ENCODE data around the gene TTN. TPM values are rescaled to one million over a fixed set of nuclear protein-coding genes. Genes with fewer than 3 reads are reported as not detected.

TTN gene
- total and polyA plus RNA-seq, 4 donors: 0.01 to 3.0 (median 0.80) TPM

GRCh38 chr2:178681081-178681480 is 126.1 kb downstream of the TTN start:
- TF ChIP-seq GABPA (IDR thresholded peaks at IDR 0.05 in 1 of 2, conservative IDR thresholded peaks at IDR 0.05 in 1 of 2) (no peak), TAF1 (conservative IDR thresholded peaks at IDR 0.05) (no peak), RAD21 (IDR thresholded peaks at IDR 0.05) (no peak), SP1 (IDR thresholded peaks at IDR 0.05) (no peak), YY1 (IDR thresholded peaks at IDR 0.05) (no peak), ZBTB33 (IDR thresholded peaks at IDR 0.05) (no peak), FOXA1 (IDR thresholded peaks at IDR 0.05) (no peak), MAX (IDR thresholded peaks at IDR 0.05) (no peak), EGR1 (IDR thresholded peaks at IDR 0.05; ENCODE audit: low read depth in 2 of 2) (no peak), HNF4A (conservative IDR thresholded peaks at IDR 0.05) (no peak), REST (IDR thresholded peaks at IDR 0.05) (no peak), CTCF (IDR thresholded peaks at IDR 0.05; ENCODE audit: low read depth, low read length, missing input control) (no peak), NR2F2 (IDR thresholded peaks at IDR 0.05) (no peak), JUND (IDR thresholded peaks at IDR 0.05) (no peak)
- TF ChIP-seq, protein P1, sequence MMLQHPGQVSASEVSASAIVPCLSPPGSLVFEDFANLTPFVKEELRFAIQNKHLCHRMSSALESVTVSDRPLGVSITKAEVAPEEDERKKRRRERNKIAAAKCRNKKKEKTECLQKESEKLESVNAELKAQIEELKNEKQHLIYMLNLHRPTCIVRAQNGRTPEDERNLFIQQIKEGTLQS (IDR thresholded peaks at IDR 0.05): no peak
- Histone ChIP-seq H3K9me3 (ENCODE audit: control insufficient read depth in 4 of 4, low read length in 3 of 4) (no peaks in the 10 kb centered on the region), H3K27ac (ENCODE audit: low read depth in 1 of 2, low read length in 2 of 2) (no peak overlapping the region), H3K4me3 (ENCODE audit: low read depth in 1 of 3, low read length in 3 of 3) (no peak overlapping the region), H3K27me3 (ENCODE audit: control insufficient read depth in 4 of 4, insufficient read depth in 4 of 4, low read length in 3 of 4) (no peaks in the 10 kb centered on the region), H3K9ac (ENCODE audit: low read depth in 1 of 2, low read length in 2 of 2) (no peak overlapping the region), H3K4me1 (ENCODE audit: control insufficient read depth in 4 of 4, insufficient read depth in 4 of 4, low read length in 3 of 4) (no peaks in the 10 kb centered on the region), H3K36me3 (ENCODE audit: control insufficient read depth in 4 of 4, insufficient read depth in 3 of 4, low read depth in 1 of 4, low read length in 3 of 4) (no peaks in the 10 kb centered on the region)
- 80% methylated on average over 4 of the region's 4 CpGs for WGBS
- no peak for DNase-seq (ENCODE audit: low spot score)

GRCh38 chr2:178679891-178680290 is 127.3 kb downstream of the TTN start:
- Histone ChIP-seq H3K4me1 (ENCODE audit: control insufficient read depth in 4 of 4, insufficient read depth in 4 of 4, low read length in 3 of 4) (no peaks in the 10 kb centered on the region), H3K9me3 (ENCODE audit: control insufficient read depth in 4 of 4, low read length in 3 of 4) (no peaks in the 10 kb centered on the region), H3K9ac (ENCODE audit: low read depth in 1 of 2, low read length in 2 of 2) (no peak overlapping the region), H3K4me3 (ENCODE audit: low read depth in 1 of 3, low read length in 3 of 3) (no peak overlapping the region), H3K27me3 (ENCODE audit: control insufficient read depth in 4 of 4, insufficient read depth in 4 of 4, low read length in 3 of 4) (no peaks in the 10 kb centered on the region), H3K36me3 (ENCODE audit: control insufficient read depth in 4 of 4, insufficient read depth in 3 of 4, low read depth in 1 of 4, low read length in 3 of 4) (no peaks in the 10 kb centered on the region), H3K27ac (ENCODE audit: low read depth in 1 of 2, low read length in 2 of 2) (no peak overlapping the region)
- 82% methylated on average over 1 of the region's 1 CpG for WGBS
- no peak for DNase-seq (ENCODE audit: low spot score)
- TF ChIP-seq SP1 (IDR thresholded peaks at IDR 0.05) (no peak), GABPA (IDR thresholded peaks at IDR 0.05 in 1 of 2, conservative IDR thresholded peaks at IDR 0.05 in 1 of 2) (no peak), JUND (IDR thresholded peaks at IDR 0.05) (no peak), NR2F2 (IDR thresholded peaks at IDR 0.05) (no peak), FOXA1 (IDR thresholded peaks at IDR 0.05) (no peak), RAD21 (IDR thresholded peaks at IDR 0.05) (no peak), MAX (IDR thresholded peaks at IDR 0.05) (no peak), RXRA (IDR thresholded peaks at IDR 0.05) (no peak), ZBTB33 (IDR thresholded peaks at IDR 0.05) (no peak), FOXA2 (IDR thresholded peaks at IDR 0.05) (no peak), REST (IDR thresholded peaks at IDR 0.05) (no peak)
- TF ChIP-seq, protein P1 (IDR thresholded peaks at IDR 0.05): no peak

Data from liver (tissue), 9 donors.